ENCODE results near the gene BIRC6. TPM values are rescaled to one million over a fixed set of nuclear protein-coding genes. Genes with fewer than 3 reads are reported as not detected.

The BIRC6 gene
- total RNA-seq, 1 experiment from 2014 or later = 63.1 TPM

DNA sequence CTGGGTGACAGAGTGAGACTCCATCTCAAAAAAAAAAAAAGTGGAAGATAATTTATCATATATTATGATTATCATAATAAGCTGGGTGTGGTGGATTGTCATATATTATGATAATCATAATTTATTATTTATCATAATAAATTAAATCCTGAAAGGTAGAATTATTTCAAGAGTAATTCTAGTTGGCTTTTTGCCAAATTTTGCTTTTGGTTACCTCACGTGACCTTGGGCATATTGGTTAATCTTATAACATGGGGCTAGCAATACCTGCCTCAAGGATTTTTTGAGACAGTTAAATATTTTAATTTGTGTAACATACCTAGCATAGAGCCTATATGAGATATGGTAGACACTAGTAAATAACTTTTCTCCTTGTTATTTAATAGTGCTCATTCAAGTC, 159.7 kb downstream of the BIRC6 start:
- POLR2A ChIA-PET = interaction anchor here (0.6 to 0.7 kb wide), 2 partner anchors 21 to 421 kb away, joined by 4 to 6 read pairs; no protein-coding TSS in a partner anchor
- H3K4me3 Mint-ChIP-seq = no peak overlapping the region
- DNase-seq (ENCODE audit: low spot score) (no peak), ATAC-seq (no peak)
- peaks cover 43% of the 10 kb centered on the region for H3K36me3 Mint-ChIP-seq
- CTCF ChIA-PET = no interaction called here
- H3K4me1 Mint-ChIP-seq = no peaks in the 10 kb centered on the region
- H3K9me3 Mint-ChIP-seq = no peaks in the 10 kb centered on the region
- H3K27me3 Mint-ChIP-seq (ENCODE audit: low read depth) = no peaks in the 10 kb centered on the region
- TF ChIP-seq CREM (CRISPR knock-in tag; IDR thresholded peaks at IDR 0.05) = no peak
- no peak for TF ChIP-seq JUN (CRISPR knock-in tag; IDR thresholded peaks at IDR 0.05)
- no peak for TF ChIP-seq ZNF138 (CRISPR knock-in tag; conservative IDR thresholded peaks at IDR 0.05)
- no peak for TF ChIP-seq ZNF416 (CRISPR knock-in tag; IDR thresholded peaks at IDR 0.05)
- TF ChIP-seq JAZF1 (CRISPR knock-in tag; IDR thresholded peaks at IDR 0.05) = no peak
- no peak for TF ChIP-seq ELF4 (CRISPR knock-in tag; IDR thresholded peaks at IDR 0.05; ENCODE audit: low read depth)
- TF ChIP-seq TEAD4 (CRISPR knock-in tag; IDR thresholded peaks at IDR 0.05) = no peak
- TF ChIP-seq NFATC4 (CRISPR knock-in tag; IDR thresholded peaks at IDR 0.05) = no peak
- no peak for TF ChIP-seq IRF2 (CRISPR knock-in tag; IDR thresholded peaks at IDR 0.05; ENCODE audit: borderline replicate concordance, low read depth)
- no peak for TF ChIP-seq MXD4 (CRISPR knock-in tag; IDR thresholded peaks at IDR 0.05; ENCODE audit: borderline replicate concordance)
- no peak overlapping the region for H3K27ac Mint-ChIP-seq

DNA sequence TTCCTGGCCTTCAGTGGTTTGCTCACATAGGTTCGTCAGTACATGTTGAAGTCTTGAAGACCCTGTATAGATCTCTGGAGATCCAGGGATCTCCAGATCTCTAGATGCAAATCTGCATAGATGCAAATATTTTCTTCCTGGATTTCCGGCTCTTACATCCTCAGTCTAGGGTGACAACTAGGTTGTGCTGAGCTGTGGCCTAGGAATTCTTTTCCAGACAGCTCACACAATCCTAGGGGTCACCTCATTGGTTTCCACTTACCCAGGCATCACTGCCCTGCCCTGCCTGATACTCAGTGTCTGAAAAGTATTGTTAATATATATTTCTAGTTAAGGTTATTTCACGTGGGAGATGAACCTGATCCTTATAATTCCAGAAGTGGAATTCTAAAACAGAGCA, 165.9 kb downstream of the BIRC6 start:
- CTCF ChIA-PET = no interaction called here
- ATAC-seq = no peak

More for the DNA sequence above, 165.9 kb downstream of the BIRC6 start:
- no peak for DNase-seq (ENCODE audit: low spot score)
- Mint-ChIP-seq H3K9me3 (no peaks in the 10 kb centered on the region), H3K4me1 (no peaks in the 10 kb centered on the region), H3K4me3 (no peak overlapping the region), H3K36me3 (peaks cover 42% of the 10 kb centered on the region), H3K27me3 (ENCODE audit: low read depth) (no peaks in the 10 kb centered on the region), H3K27ac (no peak overlapping the region)
- POLR2A ChIA-PET = no interaction called here
- TF ChIP-seq, protein P1, sequence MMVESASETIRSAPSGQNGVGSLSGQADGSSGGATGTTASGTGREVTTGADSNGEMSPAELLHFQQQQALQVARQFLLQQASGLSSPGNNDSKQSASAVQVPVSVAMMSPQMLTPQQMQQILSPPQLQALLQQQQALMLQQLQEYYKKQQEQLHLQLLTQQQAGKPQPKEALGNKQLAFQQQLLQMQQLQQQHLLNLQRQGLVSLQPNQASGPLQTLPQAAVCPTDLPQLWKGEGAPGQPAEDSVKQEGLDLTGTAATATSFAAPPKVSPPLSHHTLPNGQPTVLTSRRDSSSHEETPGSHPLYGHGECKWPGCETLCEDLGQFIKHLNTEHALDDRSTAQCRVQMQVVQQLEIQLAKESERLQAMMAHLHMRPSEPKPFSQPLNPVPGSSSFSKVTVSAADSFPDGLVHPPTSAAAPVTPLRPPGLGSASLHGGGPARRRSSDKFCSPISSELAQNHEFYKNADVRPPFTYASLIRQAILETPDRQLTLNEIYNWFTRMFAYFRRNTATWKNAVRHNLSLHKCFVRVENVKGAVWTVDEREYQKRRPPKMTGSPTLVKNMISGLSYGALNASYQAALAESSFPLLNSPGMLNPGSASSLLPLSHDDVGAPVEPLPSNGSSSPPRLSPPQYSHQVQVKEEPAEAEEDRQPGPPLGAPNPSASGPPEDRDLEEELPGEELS (CRISPR knock-in tag; IDR thresholded peaks at IDR 0.05) = no peak
- no peak for TF ChIP-seq RELA (CRISPR knock-in tag; IDR thresholded peaks at IDR 0.05; ENCODE audit: borderline replicate concordance)
- TF ChIP-seq, protein P2, sequence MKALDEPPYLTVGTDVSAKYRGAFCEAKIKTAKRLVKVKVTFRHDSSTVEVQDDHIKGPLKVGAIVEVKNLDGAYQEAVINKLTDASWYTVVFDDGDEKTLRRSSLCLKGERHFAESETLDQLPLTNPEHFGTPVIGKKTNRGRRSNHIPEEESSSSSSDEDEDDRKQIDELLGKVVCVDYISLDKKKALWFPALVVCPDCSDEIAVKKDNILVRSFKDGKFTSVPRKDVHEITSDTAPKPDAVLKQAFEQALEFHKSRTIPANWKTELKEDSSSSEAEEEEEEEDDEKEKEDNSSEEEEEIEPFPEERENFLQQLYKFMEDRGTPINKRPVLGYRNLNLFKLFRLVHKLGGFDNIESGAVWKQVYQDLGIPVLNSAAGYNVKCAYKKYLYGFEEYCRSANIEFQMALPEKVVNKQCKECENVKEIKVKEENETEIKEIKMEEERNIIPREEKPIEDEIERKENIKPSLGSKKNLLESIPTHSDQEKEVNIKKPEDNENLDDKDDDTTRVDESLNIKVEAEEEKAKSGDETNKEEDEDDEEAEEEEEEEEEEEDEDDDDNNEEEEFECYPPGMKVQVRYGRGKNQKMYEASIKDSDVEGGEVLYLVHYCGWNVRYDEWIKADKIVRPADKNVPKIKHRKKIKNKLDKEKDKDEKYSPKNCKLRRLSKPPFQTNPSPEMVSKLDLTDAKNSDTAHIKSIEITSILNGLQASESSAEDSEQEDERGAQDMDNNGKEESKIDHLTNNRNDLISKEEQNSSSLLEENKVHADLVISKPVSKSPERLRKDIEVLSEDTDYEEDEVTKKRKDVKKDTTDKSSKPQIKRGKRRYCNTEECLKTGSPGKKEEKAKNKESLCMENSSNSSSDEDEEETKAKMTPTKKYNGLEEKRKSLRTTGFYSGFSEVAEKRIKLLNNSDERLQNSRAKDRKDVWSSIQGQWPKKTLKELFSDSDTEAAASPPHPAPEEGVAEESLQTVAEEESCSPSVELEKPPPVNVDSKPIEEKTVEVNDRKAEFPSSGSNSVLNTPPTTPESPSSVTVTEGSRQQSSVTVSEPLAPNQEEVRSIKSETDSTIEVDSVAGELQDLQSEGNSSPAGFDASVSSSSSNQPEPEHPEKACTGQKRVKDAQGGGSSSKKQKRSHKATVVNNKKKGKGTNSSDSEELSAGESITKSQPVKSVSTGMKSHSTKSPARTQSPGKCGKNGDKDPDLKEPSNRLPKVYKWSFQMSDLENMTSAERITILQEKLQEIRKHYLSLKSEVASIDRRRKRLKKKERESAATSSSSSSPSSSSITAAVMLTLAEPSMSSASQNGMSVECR (CRISPR knock-in tag; IDR thresholded peaks at IDR 0.05; ENCODE audit: borderline replicate concordance) = no peak
- no peak for TF ChIP-seq EMX1 (CRISPR knock-in tag; IDR thresholded peaks at IDR 0.05)
- TF ChIP-seq CREM (CRISPR knock-in tag; IDR thresholded peaks at IDR 0.05) = no peak
- TF ChIP-seq ZNF317 (CRISPR knock-in tag; IDR thresholded peaks at IDR 0.05; ENCODE audit: borderline replicate concordance, low read depth) = no peak
- TF ChIP-seq, protein P3, sequence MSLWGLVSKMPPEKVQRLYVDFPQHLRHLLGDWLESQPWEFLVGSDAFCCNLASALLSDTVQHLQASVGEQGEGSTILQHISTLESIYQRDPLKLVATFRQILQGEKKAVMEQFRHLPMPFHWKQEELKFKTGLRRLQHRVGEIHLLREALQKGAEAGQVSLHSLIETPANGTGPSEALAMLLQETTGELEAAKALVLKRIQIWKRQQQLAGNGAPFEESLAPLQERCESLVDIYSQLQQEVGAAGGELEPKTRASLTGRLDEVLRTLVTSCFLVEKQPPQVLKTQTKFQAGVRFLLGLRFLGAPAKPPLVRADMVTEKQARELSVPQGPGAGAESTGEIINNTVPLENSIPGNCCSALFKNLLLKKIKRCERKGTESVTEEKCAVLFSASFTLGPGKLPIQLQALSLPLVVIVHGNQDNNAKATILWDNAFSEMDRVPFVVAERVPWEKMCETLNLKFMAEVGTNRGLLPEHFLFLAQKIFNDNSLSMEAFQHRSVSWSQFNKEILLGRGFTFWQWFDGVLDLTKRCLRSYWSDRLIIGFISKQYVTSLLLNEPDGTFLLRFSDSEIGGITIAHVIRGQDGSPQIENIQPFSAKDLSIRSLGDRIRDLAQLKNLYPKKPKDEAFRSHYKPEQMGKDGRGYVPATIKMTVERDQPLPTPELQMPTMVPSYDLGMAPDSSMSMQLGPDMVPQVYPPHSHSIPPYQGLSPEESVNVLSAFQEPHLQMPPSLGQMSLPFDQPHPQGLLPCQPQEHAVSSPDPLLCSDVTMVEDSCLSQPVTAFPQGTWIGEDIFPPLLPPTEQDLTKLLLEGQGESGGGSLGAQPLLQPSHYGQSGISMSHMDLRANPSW (CRISPR knock-in tag; conservative IDR thresholded peaks at IDR 0.05; ENCODE audit: low read depth) = no peak
- TF ChIP-seq, protein P4, sequence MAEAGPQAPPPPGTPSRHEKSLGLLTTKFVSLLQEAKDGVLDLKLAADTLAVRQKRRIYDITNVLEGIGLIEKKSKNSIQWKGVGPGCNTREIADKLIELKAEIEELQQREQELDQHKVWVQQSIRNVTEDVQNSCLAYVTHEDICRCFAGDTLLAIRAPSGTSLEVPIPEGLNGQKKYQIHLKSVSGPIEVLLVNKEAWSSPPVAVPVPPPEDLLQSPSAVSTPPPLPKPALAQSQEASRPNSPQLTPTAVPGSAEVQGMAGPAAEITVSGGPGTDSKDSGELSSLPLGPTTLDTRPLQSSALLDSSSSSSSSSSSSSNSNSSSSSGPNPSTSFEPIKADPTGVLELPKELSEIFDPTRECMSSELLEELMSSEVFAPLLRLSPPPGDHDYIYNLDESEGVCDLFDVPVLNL (CRISPR knock-in tag; IDR thresholded peaks at IDR 0.05; ENCODE audit: borderline replicate concordance, low read depth) = no peak
- TF ChIP-seq ZNF263 (CRISPR knock-in tag; IDR thresholded peaks at IDR 0.05; ENCODE audit: low read depth) = no peak
- TF ChIP-seq MXD4 (CRISPR knock-in tag; IDR thresholded peaks at IDR 0.05; ENCODE audit: borderline replicate concordance) = no peak
- no peak for TF ChIP-seq TP53 (CRISPR knock-in tag; IDR thresholded peaks at IDR 0.05)
- TF ChIP-seq JAZF1 (CRISPR knock-in tag; IDR thresholded peaks at IDR 0.05) = no peak
- TF ChIP-seq, protein P5, sequence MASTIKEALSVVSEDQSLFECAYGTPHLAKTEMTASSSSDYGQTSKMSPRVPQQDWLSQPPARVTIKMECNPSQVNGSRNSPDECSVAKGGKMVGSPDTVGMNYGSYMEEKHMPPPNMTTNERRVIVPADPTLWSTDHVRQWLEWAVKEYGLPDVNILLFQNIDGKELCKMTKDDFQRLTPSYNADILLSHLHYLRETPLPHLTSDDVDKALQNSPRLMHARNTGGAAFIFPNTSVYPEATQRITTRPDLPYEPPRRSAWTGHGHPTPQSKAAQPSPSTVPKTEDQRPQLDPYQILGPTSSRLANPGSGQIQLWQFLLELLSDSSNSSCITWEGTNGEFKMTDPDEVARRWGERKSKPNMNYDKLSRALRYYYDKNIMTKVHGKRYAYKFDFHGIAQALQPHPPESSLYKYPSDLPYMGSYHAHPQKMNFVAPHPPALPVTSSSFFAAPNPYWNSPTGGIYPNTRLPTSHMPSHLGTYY (CRISPR knock-in tag; IDR thresholded peaks at IDR 0.05) = no peak
